MM.1S (cell line): ENCODE data around the gene TSEN34.

Experiments
- EZH2 ChIP-seq: fragments of 300-600 bp; sonication (generic); optimal IDR thresholded peaks from 2 replicates; pipeline ENCODE3; 2017; ENCODE audit warnings: low read depth, mild to moderate bottlenecking, antibody characterized with exemption, low read length, mixed read lengths
- EZH2phosphoT487 ChIP-seq: fragments of 300-600 bp; sonication (generic); IDR thresholded peaks from 2 replicates; pipeline ENCODE4 v1.6.1; 2018; ENCODE audit warnings: antibody characterized with exemption, low read length
- TF ChIP-seq, protein P1 (sequence below): fragments of 300-600 bp; sonication (generic); IDR thresholded peaks from 2 replicates; pipeline ENCODE4 v1.5.1; 2016; ENCODE audit warnings: antibody characterized with exemption, low read length, mixed read lengths

DNA sequence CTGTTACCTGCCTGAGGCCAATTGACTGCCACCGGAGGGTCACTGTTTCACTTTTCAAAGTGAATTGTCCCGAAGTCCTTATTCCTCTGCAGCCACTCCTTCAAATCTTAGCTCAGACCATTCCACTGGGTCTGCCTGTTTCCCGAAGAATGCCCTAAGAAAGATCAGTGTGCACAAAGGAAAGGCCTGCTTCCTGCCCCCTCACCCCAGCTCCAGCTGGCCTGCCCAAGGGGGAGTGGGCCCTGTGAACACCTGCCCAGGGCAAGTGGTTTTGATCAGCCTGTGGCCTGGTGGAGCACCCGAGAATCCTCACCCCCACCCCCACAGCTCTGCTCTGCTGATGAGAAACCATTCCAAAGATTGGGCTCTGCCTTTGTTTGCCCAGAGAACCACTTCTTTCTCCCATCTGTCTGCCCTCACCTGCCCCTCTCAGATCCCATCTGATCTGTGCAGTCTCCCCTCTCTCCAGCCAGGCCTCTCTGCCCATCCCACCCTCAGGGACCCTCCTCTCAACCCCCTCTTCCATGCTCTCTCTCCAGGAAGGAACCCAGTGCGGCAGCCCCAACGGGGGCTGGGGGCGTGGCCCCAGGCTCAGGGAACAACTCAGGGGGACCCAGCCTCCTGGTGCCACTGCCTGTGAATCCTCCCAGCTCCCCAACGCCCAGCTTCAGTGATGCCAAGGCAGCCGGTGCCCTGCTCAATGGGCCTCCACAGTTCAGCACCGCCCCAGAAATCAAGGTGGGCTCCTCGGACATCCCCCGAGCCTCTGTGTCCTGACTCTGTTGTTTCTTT lies 41.9 kb upstream of the TSEN34 start:
- TF ChIP-seq, protein P1, sequence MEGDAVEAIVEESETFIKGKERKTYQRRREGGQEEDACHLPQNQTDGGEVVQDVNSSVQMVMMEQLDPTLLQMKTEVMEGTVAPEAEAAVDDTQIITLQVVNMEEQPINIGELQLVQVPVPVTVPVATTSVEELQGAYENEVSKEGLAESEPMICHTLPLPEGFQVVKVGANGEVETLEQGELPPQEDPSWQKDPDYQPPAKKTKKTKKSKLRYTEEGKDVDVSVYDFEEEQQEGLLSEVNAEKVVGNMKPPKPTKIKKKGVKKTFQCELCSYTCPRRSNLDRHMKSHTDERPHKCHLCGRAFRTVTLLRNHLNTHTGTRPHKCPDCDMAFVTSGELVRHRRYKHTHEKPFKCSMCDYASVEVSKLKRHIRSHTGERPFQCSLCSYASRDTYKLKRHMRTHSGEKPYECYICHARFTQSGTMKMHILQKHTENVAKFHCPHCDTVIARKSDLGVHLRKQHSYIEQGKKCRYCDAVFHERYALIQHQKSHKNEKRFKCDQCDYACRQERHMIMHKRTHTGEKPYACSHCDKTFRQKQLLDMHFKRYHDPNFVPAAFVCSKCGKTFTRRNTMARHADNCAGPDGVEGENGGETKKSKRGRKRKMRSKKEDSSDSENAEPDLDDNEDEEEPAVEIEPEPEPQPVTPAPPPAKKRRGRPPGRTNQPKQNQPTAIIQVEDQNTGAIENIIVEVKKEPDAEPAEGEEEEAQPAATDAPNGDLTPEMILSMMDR, result no peak
- no peak for TF ChIP-seq EZH2
- no peak for TF ChIP-seq EZH2phosphoT487
